Colonic mucosa (tissue), 4 donors: Measurements from ENCODE around the gene SCAMP3. TPM values are rescaled to one million over a fixed set of nuclear protein-coding genes. Genes with fewer than 3 reads are reported as not detected.
"Not testable (repeated sequence)": the region's sequence is repeated elsewhere in the genome, so short reads cannot be mapped to it uniquely, and the experiment has no call there.

Source experiments
- DNase-seq: peaks from one replicate; pipeline ENCODE4 v3.0.0-alpha.2; 2020
- H3K27ac ChIP-seq: fragments of 200-600 bp; one replicate; pipeline ENCODE4 v1.8.0; 2021
- H3K27me3 ChIP-seq: fragments of 200-600 bp; one replicate; pipeline ENCODE4 v1.8.0; 2021
- H3K36me3 ChIP-seq: fragments of 200-600 bp; one replicate; pipeline ENCODE4 v1.8.0; 2021
- H3K4me1 ChIP-seq: fragments of 200-600 bp; one replicate; pipeline ENCODE4 v1.8.0; 2021; ENCODE audit warnings: mild to moderate bottlenecking
- H3K4me3 ChIP-seq: fragments of 200-600 bp; one replicate; pipeline ENCODE4 v1.8.0; 2021
- H3K9ac ChIP-seq, 2 donors: one replicate each; pipeline ENCODE4 v1.7.0; 2013; ENCODE audit warnings: control low read depth in 2 of 2, low read depth in 2 of 2, low read length in 2 of 2
- H3K9me3 ChIP-seq: fragments of 200-600 bp; one replicate; pipeline ENCODE4 v1.8.0; 2021
- CTCF ChIP-seq: fragments of 200-600 bp; IDR thresholded peaks from one replicate; pipeline ENCODE4 v1.8.0; 2022; ENCODE audit warnings: antibody characterized with exemption, mild to moderate bottlenecking
- intact Hi-C: fragments of 100-400 bp; cut with DNase I; formaldehyde crosslinking; loops from one replicate; pipeline ENCODE4 v1.14.1; 2022
- total RNA-seq, 2 donors: library from RNA; stranded (reverse); fragmentation: NEBNext Ultra II Directional in 1 of 2; extraction: Animal tissue kit (Norgen Biotek cat#: 25700) in 1 of 2; gene quantifications; one replicate each; pipeline ENCODE4 v1.2.1, GENCODE V29; 2021
- donor health status: healthy.
- donor health status: DM: no; HTN: no; CAD: no.
- donor health status: DM: no; HTN: no; CAD: no.

Gene SCAMP3
- total RNA-seq, 2 donors from 2014 or later: 41.5 to 67.7 TPM

DNA sequence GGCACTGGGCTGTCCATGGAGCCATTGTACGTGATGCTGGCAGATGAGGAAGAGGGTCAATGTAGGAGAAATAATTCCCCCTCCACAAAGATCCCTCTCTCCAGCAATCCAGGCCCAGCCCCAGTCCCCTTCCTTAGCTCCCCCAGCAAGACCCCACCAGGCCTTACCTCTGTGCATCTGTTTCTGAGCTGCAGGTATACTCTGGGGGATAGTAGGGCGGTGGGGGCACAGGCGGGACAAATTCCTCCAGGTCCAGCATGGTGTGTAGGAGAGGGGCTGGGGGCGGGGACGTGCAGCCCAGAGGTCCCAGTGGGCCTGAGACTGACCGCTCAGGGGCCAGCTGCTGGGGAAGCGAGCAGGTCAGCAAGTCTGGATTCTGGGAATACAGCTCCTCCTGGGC is 10.6 kb downstream of the SCAMP3 start:
- DNase-seq: no peak
- H3K27me3 ChIP-seq: no peaks in the 10 kb centered on the region
- no peak overlapping the region for H3K4me3 ChIP-seq
- H3K27ac ChIP-seq: no peak overlapping the region
- H3K4me1 ChIP-seq: peaks cover 12% of the 10 kb centered on the region
- H3K36me3 ChIP-seq: no peaks in the 10 kb centered on the region
- intact Hi-C loops: loop anchor here (2.0 to 5.0 kb wide), 2 partner anchors 71 to 341 kb away; partner anchors contain the start of gene RUSC1
- H3K9ac ChIP-seq: no peak overlapping the region
- no peak for TF ChIP-seq CTCF
- no peaks in the 10 kb centered on the region for H3K9me3 ChIP-seq

GRCh38 chr1:155250633-155251449 is 11.3 kb downstream of the SCAMP3 start:
- H3K27ac ChIP-seq: no peak overlapping the region
- peak; percentile 100 for TF ChIP-seq CTCF
- H3K36me3 ChIP-seq: no peaks in the 10 kb centered on the region
- peak overlapping the region; percentile 61 to 76 for H3K9ac ChIP-seq
- peak; percentile 95 for DNase-seq
- H3K4me3 ChIP-seq: peak overlapping the region; percentile 23
- intact Hi-C loops: loop anchor here (2.0 to 5.0 kb wide), 2 partner anchors 71 to 342 kb away; partner anchors contain the start of gene RUSC1
- H3K4me1 ChIP-seq: peaks cover 12% of the 10 kb centered on the region
- H3K27me3 ChIP-seq: no peaks in the 10 kb centered on the region
- H3K9me3 ChIP-seq: no peaks in the 10 kb centered on the region

- Histone ChIP-seq H3K27me3 (no peaks in the 10 kb centered on the region), H3K27ac (no peak overlapping the region), H3K4me3 (peak overlapping the region; percentile 23), H3K9ac (peak overlapping the region; percentile 61 to 76), H3K9me3 (no peaks in the 10 kb centered on the region), H3K36me3 (no peaks in the 10 kb centered on the region), H3K4me1 (peaks cover 12% of the 10 kb centered on the region)
- no peak for DNase-seq
- TF ChIP-seq CTCF: no peak
- intact Hi-C loops: loop anchor here (2.0 to 5.0 kb wide), 2 partner anchors 72 to 343 kb away; partner anchors contain the start of gene RUSC1
Measured at GRCh38 chr1:155250246-155250632, 11.9 kb downstream of the SCAMP3 start.

DNA sequence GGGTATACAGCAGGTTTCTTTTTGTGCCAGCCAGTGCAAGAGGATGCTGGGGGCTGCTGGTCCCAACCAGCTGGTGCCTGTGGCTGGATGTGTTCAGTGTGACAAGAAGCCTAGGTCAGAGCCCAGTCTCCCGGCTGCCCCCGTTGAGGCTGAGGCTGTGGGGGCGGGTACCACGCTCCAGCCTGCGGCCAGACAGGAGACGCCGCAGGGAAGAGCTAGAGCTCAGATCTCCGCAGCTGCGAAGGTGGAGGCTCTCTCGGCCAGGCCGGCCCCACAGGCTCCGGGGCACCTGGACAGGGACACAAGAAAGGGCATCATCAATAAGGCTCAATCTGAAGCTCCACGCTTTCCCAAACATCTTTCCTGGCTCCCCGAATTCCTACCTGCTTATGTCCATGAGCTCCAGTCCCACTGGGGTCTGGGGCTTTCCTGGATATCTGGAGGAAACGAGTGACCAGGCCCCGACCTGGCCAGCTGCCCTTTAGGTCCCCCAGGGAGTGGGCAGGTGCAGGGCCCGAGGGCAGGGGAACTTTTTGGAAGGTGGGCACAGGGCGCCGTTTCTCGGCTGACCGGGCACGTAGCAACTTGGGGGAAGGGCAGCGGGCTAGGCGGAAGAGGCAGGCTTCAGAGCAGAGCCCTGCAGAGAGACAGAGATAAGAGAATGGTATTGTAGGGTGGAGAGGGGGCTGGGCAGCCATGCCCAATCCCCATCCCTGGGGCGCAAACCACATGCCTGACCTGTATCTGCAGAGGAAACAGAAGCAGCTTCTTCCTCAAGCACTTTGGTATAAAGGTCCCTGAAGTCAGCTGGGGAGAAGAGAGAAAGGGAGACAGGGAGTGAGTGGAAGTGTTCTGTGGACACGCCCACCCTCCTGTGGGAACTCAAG is 14.2 kb downstream of the SCAMP3 start:
- DNase-seq: no peak
- Histone ChIP-seq H3K27ac (no peak overlapping the region), H3K9me3 (no peaks in the 10 kb centered on the region), H3K9ac (no peak overlapping the region), H3K4me3 (no peak overlapping the region), H3K4me1 (peaks cover 3% of the 10 kb centered on the region), H3K36me3 (no peaks in the 10 kb centered on the region), H3K27me3 (no peaks in the 10 kb centered on the region)
- intact Hi-C loops: no loop called here
- no peak for TF ChIP-seq CTCF

- H3K9ac ChIP-seq, H3K27me3 ChIP-seq, H3K27ac ChIP-seq, DNase-seq, intact Hi-C loops, H3K9me3 ChIP-seq, H3K4me1 ChIP-seq, H3K4me3 ChIP-seq, H3K36me3 ChIP-seq: not testable (repeated sequence)
Measured at GRCh38 chr1:155246796-155247195, 15.4 kb downstream of the SCAMP3 start.
